Activated CD4-positive, alpha-beta T cell treated with anti-CD3 and anti-CD28 coated beads, Interleukin-2, amount 10 ng/mL, durations not matched to agents 24 days and 14 days (primary cell): ENCODE data around the gene TMEM185B. TPM values are rescaled to one million over a fixed set of nuclear protein-coding genes. Genes with fewer than 3 reads are reported as not detected.
"Not testable (repeated sequence)": the region's sequence is repeated elsewhere in the genome, so short reads cannot be mapped to it uniquely, and the experiment has no call there.

Source experiments
- DNase-seq: peaks from one replicate; pipeline ENCODE4 v3.0.0; 2022
- H3K27ac Mint-ChIP-seq: one replicate; pipeline ENCODE4 v1.8.0; 2022; ENCODE audit warnings: mild to moderate bottlenecking, mixed read lengths
- H3K27me3 Mint-ChIP-seq: one replicate; pipeline ENCODE4 v1.8.0; 2022; ENCODE audit warnings: mixed read lengths
- H3K36me3 Mint-ChIP-seq: one replicate; pipeline ENCODE4 v1.8.0; 2022; ENCODE audit warnings: low read depth, mild to moderate bottlenecking, mixed read lengths
- H3K4me1 Mint-ChIP-seq: one replicate; pipeline ENCODE4 v1.8.0; 2021; ENCODE audit warnings: mixed read lengths
- H3K4me3 Mint-ChIP-seq: one replicate; pipeline ENCODE4 v1.8.0; 2022; ENCODE audit warnings: mild to moderate bottlenecking, moderate library complexity, mixed read lengths
- H3K9me3 Mint-ChIP-seq: one replicate; pipeline ENCODE4 v1.8.0; 2021; ENCODE audit warnings: mixed read lengths
- intact Hi-C: fragments of 100-400 bp; cut with micrococcal nuclease; formaldehyde crosslinking; loops from one replicate; pipeline ENCODE4 v1.15.1; 2023
- total RNA-seq: library from RNA; stranded (reverse); gene quantifications from 2 replicates; pipeline ENCODE4 v1.2.3, GENCODE V29; 2022

Gene TMEM185B
- 44.3 and 45.8 TPM in 2 replicates for total RNA-seq

GRCh38 chr2:120223034-120223912 is at the start of gene TMEM185B:
TMEM185B (minus strand) TSS chr2:120223400; CDS start chr2:120222976, 424 bp downstream.
- H3K27me3 Mint-ChIP-seq = no peaks in the 10 kb centered on the region
- peak within 1 kb of the TSS; percentile 87 for H3K4me3 Mint-ChIP-seq
- H3K36me3 Mint-ChIP-seq = peaks cover 52% of the 10 kb centered on the region
- H3K9me3 Mint-ChIP-seq = no peaks in the 10 kb centered on the region
- peak; percentile 98 for DNase-seq
- intact Hi-C loops = loop anchor here (1.0 to 2.0 kb wide), 6 partner anchors 9 to 464 kb away; partner anchors contain the start of genes PTPN4 and RALB
- H3K4me1 Mint-ChIP-seq = peaks cover 59% of the 10 kb centered on the region
- peak within 1 kb of the TSS; percentile 92 for H3K27ac Mint-ChIP-seq

DNA sequence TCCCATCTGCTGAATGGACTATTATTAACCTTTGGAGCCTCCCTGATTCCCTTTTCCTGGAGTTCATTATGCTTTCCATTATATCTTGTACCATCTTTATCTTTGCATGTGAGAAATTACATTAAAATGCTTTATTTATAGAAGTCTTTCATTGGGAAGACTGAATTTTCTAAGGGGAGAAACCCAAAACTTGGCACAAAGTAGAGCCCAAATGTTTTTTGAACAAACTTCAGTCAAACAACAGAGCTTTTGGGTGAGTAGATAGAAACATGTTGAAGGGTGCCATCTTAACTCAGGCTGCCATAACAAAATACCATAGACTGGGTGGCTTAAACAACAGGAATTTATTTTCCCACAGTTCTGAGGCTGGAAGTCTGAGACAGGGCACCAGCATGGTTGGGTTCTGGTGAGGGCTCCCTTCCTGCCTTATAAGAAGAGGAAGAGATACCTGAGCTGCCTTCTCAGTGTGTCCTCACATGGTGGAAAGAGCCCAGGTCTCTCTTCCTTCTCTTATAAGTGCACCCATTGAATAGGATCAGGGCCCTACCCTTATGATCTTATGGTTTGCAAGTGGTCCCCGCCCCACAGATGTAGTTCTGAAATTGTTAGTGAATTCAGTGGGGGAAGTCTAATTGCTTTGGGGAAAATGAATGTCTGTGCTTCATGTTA is 48.6 kb upstream of the TMEM185B start:
- intact Hi-C loops = no loop called here
- H3K27ac Mint-ChIP-seq = peak overlapping the region; percentile 65
- peaks cover 64% of the 10 kb centered on the region for H3K36me3 Mint-ChIP-seq
- H3K9me3 Mint-ChIP-seq = peaks cover 5% of the 10 kb centered on the region
- peaks cover 57% of the 10 kb centered on the region for H3K4me1 Mint-ChIP-seq
- no peak for DNase-seq
- no peaks in the 10 kb centered on the region for H3K27me3 Mint-ChIP-seq
- H3K4me3 Mint-ChIP-seq = no peak overlapping the region

GRCh38 chr2:120269816-120270215 is 46.6 kb upstream of the TMEM185B start:
- Mint-ChIP-seq H3K4me1 (peaks cover 66% of the 10 kb centered on the region), H3K9me3 (no peaks in the 10 kb centered on the region), H3K36me3 (peaks cover 65% of the 10 kb centered on the region), H3K27me3 (no peaks in the 10 kb centered on the region), H3K4me3 (no peak overlapping the region), H3K27ac (no peak overlapping the region)
- DNase-seq = no peak
- intact Hi-C loops = no loop called here

- H3K27ac Mint-ChIP-seq = peak overlapping the region; percentile 48
These were observed 46.0 kb upstream of the TMEM185B start for GRCh38 chr2:120269076-120269744.

DNA sequence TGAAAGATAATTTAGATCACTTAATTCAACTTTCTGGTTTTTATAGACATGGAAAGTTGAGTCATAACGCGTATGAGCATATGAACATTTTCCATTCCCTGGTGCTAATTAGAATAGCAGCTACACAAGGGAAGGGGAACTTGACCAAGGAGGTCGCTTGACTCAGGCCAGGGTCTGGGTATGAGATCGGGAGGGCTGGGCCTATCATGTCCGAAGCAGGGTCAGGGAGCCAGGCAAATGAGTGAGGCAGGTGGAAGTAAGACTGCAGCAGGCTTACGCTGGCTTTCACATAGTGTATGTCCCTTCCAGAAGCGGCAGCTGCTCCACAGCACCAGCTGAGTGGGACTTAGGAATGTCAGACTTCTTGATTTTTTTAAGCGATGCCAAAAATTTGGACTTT is 44.1 kb upstream of the TMEM185B start:
- DNase-seq = no peak
- intact Hi-C loops = loop anchor here (1.0 to 2.0 kb wide), 2 partner anchors 15 to 35 kb away; partner anchors contain the start of gene RALB
- Mint-ChIP-seq H3K27ac (peak overlapping the region; percentile 93), H3K4me1 (peaks cover 52% of the 10 kb centered on the region), H3K36me3 (peaks cover 54% of the 10 kb centered on the region), H3K9me3 (no peaks in the 10 kb centered on the region), H3K27me3 (no peaks in the 10 kb centered on the region), H3K4me3 (peak overlapping the region; percentile 41)

More at GRCh38 chr2:120269076-120269744, 46.0 kb upstream of the TMEM185B start:
- peaks cover 68% of the 10 kb centered on the region for H3K4me1 Mint-ChIP-seq
- DNase-seq = peak; percentile 62
- intact Hi-C loops = no loop called here
- no peak overlapping the region for H3K4me3 Mint-ChIP-seq
- H3K27me3 Mint-ChIP-seq = no peaks in the 10 kb centered on the region
- no peaks in the 10 kb centered on the region for H3K9me3 Mint-ChIP-seq
- H3K36me3 Mint-ChIP-seq = peaks cover 66% of the 10 kb centered on the region

GRCh38 chr2:120265006-120265405 is 41.8 kb upstream of the TMEM185B start:
- peaks cover 33% of the 10 kb centered on the region for H3K4me1 Mint-ChIP-seq
- H3K9me3 Mint-ChIP-seq = no peaks in the 10 kb centered on the region
- intact Hi-C loops = no loop called here
- no peaks in the 10 kb centered on the region for H3K27me3 Mint-ChIP-seq
- no peak for DNase-seq
- peak overlapping the region; percentile 42 for H3K4me3 Mint-ChIP-seq
- H3K36me3 Mint-ChIP-seq = peaks cover 43% of the 10 kb centered on the region
- peak overlapping the region; percentile 77 for H3K27ac Mint-ChIP-seq

DNA sequence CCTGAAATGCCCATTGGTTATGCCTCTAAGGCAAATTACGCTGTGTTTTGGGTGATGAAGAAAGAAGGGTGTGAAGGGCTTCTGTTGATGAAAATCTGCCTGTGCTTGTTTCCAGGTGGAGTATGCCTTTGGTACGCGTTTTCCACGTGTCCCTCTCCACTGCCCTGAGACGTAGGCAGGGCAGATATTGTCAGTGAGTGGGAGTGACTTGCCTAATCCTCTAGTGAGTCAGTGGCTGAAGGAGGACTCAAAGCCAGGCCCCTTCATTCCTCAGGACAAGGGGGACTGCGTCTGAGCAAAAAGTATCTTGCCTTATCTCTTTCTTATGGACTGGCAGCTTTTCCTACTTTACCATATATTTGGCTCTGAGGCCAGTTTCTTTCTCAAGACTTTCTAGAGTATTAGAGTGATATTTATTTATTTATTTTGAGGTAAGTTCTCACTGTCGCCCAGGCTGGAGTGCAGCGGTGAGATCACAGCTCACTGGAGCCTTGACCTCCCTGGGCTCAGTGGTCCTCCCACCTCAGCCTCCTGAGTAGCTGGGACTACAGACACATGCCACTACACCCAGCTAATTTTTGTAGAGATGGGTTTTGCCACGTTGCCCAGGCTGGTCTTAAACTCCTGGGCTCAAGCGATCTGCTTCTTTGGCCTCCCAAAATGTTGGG is 39.7 kb upstream of the TMEM185B start:
- Mint-ChIP-seq H3K27me3 (no peaks in the 10 kb centered on the region), H3K4me3 (no peak overlapping the region), H3K36me3 (peaks cover 41% of the 10 kb centered on the region), H3K27ac (no peak overlapping the region), H3K9me3 (peaks cover 8% of the 10 kb centered on the region), H3K4me1 (peaks cover 29% of the 10 kb centered on the region)
- intact Hi-C loops = no loop called here
- no peak for DNase-seq

DNA sequence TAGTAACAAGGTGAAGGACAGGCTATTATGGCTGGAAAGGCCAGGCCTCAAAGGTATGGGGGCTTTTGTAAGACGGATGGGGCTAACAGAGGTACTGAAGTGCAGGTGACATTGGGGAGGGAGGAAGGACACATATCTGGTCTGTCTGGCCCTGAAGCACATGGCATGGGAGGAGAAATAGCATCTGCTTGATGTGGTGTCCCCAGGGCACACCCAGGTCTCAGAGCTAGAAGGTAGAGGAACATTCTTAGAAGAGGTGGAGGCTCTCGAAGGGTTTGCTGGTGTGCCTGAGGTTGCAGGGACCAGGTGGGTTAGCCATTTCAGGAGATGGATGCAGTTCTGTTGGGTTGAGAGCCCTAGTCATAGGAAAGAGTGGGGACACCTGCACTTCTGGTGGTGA is 39.0 kb upstream of the TMEM185B start:
- no peaks in the 10 kb centered on the region for H3K27me3 Mint-ChIP-seq
- peaks cover 32% of the 10 kb centered on the region for H3K4me1 Mint-ChIP-seq
- intact Hi-C loops = no loop called here

DNA sequence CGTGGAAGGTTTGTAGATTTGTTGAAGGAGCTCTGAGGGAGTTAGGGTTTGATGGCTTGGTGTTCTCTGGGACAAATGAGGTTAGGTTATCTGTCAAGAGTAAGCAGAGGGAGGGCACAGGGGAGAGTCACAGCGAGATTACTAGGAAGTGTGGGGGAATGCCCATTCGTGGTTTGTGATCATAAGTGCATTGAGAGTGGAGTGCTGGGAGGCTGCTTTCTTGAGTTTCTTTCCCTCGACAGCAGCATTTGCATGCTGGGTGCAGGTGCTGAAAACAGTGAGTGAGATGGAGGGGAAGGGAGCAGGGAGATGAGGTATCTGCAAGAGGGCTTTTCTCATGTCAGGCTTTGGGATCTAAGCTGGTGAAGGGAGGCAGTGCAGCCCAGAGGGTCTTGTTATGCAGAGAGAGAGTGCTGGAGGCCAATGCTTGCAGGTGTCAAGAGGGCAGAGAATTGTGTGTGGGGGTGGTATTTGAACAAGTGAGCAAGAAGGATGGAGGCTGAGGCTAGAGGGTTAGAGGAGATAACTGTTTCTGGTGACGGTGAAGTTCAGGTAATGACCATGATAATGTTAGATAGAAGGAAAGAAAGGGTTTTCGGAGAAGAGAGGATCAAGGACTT is 38.3 kb upstream of the TMEM185B start:
- intact Hi-C loops = loop anchor here (1.0 to 2.0 kb wide), 4 partner anchors 8 to 51 kb away; no protein-coding TSS in a partner anchor
- Mint-ChIP-seq H3K27me3 (no peaks in the 10 kb centered on the region), H3K4me3 (no peak overlapping the region), H3K9me3 (peaks cover 12% of the 10 kb centered on the region), H3K4me1 (peaks cover 32% of the 10 kb centered on the region), H3K36me3 (peaks cover 43% of the 10 kb centered on the region), H3K27ac (no peak overlapping the region)
- peak; percentile 87 for DNase-seq

More for the DNA sequence above, 39.0 kb upstream of the TMEM185B start:
- Mint-ChIP-seq H3K9me3 (peaks cover 10% of the 10 kb centered on the region), H3K4me3 (no peak overlapping the region), H3K27ac (no peak overlapping the region), H3K36me3 (peaks cover 44% of the 10 kb centered on the region)
- DNase-seq = peak; percentile 68

DNA sequence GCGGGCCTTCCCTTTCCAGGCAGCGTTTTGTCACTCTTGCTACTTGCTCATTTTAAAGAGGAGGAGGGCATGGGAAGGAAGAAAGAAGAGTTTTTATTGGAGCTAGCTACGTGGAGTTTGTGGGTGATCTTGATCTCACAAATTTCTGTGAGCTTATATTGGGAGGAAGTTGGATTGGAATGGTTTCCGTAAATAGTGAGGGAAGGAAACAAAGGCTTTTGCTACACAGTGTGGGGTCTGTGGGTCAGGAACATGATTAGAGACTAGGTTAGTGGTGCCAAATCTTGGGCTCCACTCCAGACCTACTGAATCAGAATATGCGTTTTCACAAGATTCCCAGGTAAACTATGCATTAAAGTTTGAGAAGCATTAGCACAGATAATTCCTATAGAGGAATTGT is 37.5 kb upstream of the TMEM185B start:
- H3K9me3 Mint-ChIP-seq = peaks cover 18% of the 10 kb centered on the region
- intact Hi-C loops = loop anchor here (1.0 to 2.0 kb wide), 4 partner anchors 7 to 52 kb away; no protein-coding TSS in a partner anchor

DNA sequence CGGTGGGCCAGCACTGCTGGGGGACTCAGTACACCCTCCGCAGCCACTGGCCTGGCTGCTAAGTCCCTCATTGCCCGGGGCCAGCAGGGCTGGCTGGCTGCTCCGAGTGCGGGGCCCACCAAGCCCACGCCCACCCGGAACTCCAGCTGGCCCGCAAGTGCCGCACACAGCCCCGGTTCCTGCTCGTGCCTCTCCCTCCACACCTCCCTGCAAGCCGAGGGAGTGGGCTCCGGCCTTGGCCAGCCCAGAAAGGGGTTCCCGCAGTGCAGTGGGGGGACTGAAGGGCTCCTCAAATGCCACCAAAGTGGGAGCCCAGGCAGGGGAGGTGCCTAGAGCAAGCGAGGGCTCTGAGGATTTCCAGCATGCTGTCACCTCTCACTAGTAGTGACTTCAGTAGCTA is 36.7 kb upstream of the TMEM185B start:
- peaks cover 39% of the 10 kb centered on the region for H3K4me1 Mint-ChIP-seq
- H3K9me3 Mint-ChIP-seq = peaks cover 21% of the 10 kb centered on the region
- not testable (repeated sequence) for H3K27ac Mint-ChIP-seq, H3K4me3 Mint-ChIP-seq, DNase-seq, H3K27me3 Mint-ChIP-seq
- peaks cover 52% of the 10 kb centered on the region for H3K36me3 Mint-ChIP-seq
- intact Hi-C loops = loop anchor here (2.0 to 10.0 kb wide), 4 partner anchors 27 to 895 kb away; partner anchors contain the start of genes C2orf76 and DBI

More for the DNA sequence above, 37.5 kb upstream of the TMEM185B start:
- Mint-ChIP-seq H3K4me1 (peaks cover 38% of the 10 kb centered on the region), H3K27ac (no peak overlapping the region), H3K4me3 (no peak overlapping the region), H3K27me3 (no peaks in the 10 kb centered on the region), H3K36me3 (peaks cover 50% of the 10 kb centered on the region)
- DNase-seq = no peak

- H3K27ac Mint-ChIP-seq = peak overlapping the region; percentile 56
- H3K4me1 Mint-ChIP-seq = peaks cover 48% of the 10 kb centered on the region
- H3K27me3 Mint-ChIP-seq = no peaks in the 10 kb centered on the region
- intact Hi-C loops = loop anchor here (10.0 kb wide), 1 partner anchor 893 kb away; the partner anchor contains the start of genes C2orf76 and DBI
- H3K36me3 Mint-ChIP-seq = peaks cover 56% of the 10 kb centered on the region
- H3K4me3 Mint-ChIP-seq = peak overlapping the region; percentile 18
- H3K9me3 Mint-ChIP-seq = peaks cover 22% of the 10 kb centered on the region
- DNase-seq = no peak
These were observed 35.0 kb upstream of the TMEM185B start for GRCh38 chr2:120258196-120258595.
